Mesodermal cell (in vitro differentiated cells): Measurements from ENCODE around the gene ZNF844.

Experiments used
- H3K27ac ChIP-seq: 2 replicates; pipeline ENCODE4 v1.7.0; 2013; ENCODE audit warnings: mild to moderate bottlenecking, low read depth, low read length, moderate library complexity; ENCODE audit not compliant: severe bottlenecking
- H3K36me3 ChIP-seq: 2 replicates; pipeline ENCODE4 v1.7.1; 2013; ENCODE audit warnings: mild to moderate bottlenecking, low read length, moderate library complexity; ENCODE audit not compliant: control insufficient read depth, insufficient read depth
- H3K4me1 ChIP-seq: one replicate; pipeline ENCODE4 v1.7.1; 2013; ENCODE audit warnings: mild to moderate bottlenecking, low read length; ENCODE audit not compliant: insufficient read depth, control insufficient read depth, poor library complexity, severe bottlenecking
- H3K4me3 ChIP-seq: 2 replicates; pipeline ENCODE4 v1.7.0; 2013; ENCODE audit warnings: low read length, control low read depth, mild to moderate bottlenecking; ENCODE audit not compliant: insufficient read depth, poor library complexity, severe bottlenecking; ENCODE audit errors: extremely low read depth
- H3K9me3 ChIP-seq: 2 replicates; pipeline ENCODE4 v1.7.1; 2013; ENCODE audit warnings: mild to moderate bottlenecking, low read length, moderate library complexity; ENCODE audit not compliant: control insufficient read depth
- WGBS, 2 experiments: methylation state at CpG; one replicate each; pipeline ENCODE4 v1.1.5; 2013; ENCODE audit warnings: missing lambda C conversion rate in 2 of 2; ENCODE audit not compliant: insufficient coverage in 2 of 2; 5-methylcytosine and 5-hydroxymethylcytosine counted together

Gene ZNF844

GRCh38 chr19:12126707-12127106, 62.2 kb downstream of the ZNF844 start:
- Histone ChIP-seq H3K27ac (no peak overlapping the region), H3K4me3 (no peak overlapping the region), H3K4me1 (no peaks in the 10 kb centered on the region), H3K9me3 (peaks cover 9% of the 10 kb centered on the region), H3K36me3 (peaks cover 15% of the 10 kb centered on the region)
- WGBS, 2 experiments = no CpG with 5 or more reads among the region's 2 CpGs
